H1 (cell line): ENCODE data around the gene RAB9B. TPM values are rescaled to one million over a fixed set of nuclear protein-coding genes. Genes with fewer than 3 reads are reported as not detected.

Experiments used
- CTCF ChIA-PET: fragments of 300-600 bp; sonication (Branson Sonifier 250); formaldehyde crosslinking; loops from one replicate; lab custom pipeline; 2021; ENCODE audit not compliant: partially characterized antibody; lab: Charles Lee
- POLR2A ChIA-PET: fragments of 300-600 bp; sonication (Branson Sonifier 250); formaldehyde crosslinking; loops from one replicate; lab custom pipeline; 2021; ENCODE audit warnings: inconsistent platforms; ENCODE audit not compliant: partially characterized antibody; lab: Charles Lee
- DNase-seq, 2 experiments: peaks; one replicate each; pipeline versions ENCODE4 v3.0.0 to v3.0.0-alpha.2; 2010 to 2022; ENCODE audit warnings: low spot score in 2 of 2, low read depth in 1 of 2, mixed read lengths in 1 of 2
- FAIRE-seq: peaks from 2 replicates; lab custom pipeline; 2011; peaks lifted over from hg19 to GRCh38; lab: Jason Lieb, UNC
- H2AFZ ChIP-seq: 2 replicates; pipeline ENCODE4 v1.8.1; 2012; ENCODE audit warnings: low read length, inconsistent platforms
- H2AK5ac ChIP-seq: 2 replicates; pipeline ENCODE4 v1.6.1; 2013; ENCODE audit warnings: low read depth, low read length
- H2BK120ac ChIP-seq: replicated peaks from 2 replicates; pipeline ENCODE3; 2013; ENCODE audit warnings: low read depth, low read length, inconsistent platforms
- H2BK12ac ChIP-seq: 2 replicates; pipeline ENCODE4 v1.6.1; 2013; ENCODE audit warnings: low read depth, low read length
- H2BK15ac ChIP-seq: 2 replicates; pipeline ENCODE4 v1.6.1; 2013; ENCODE audit warnings: low read length
- H2BK20ac ChIP-seq: 2 replicates; pipeline ENCODE4 v1.6.1; 2013; ENCODE audit warnings: low read length
- H2BK5ac ChIP-seq: 2 replicates; pipeline ENCODE4 v1.6.1; 2013; ENCODE audit warnings: low read depth, low read length
- H3K14ac ChIP-seq: 2 replicates; pipeline ENCODE4 v1.6.1; 2013; ENCODE audit warnings: inconsistent platforms; ENCODE audit not compliant: insufficient read length
- H3K18ac ChIP-seq: 2 replicates; pipeline ENCODE4 v1.6.1; 2013; ENCODE audit warnings: low read length; ENCODE audit errors: extremely low read depth
- H3K23ac ChIP-seq: 2 replicates; pipeline ENCODE4 v1.6.1; 2013; ENCODE audit warnings: inconsistent platforms; ENCODE audit not compliant: insufficient read length
- H3K23me2 ChIP-seq: 2 replicates; pipeline ENCODE4 v1.6.1; 2013; ENCODE audit warnings: low read depth, low read length
- H3K27ac ChIP-seq: 2 replicates; pipeline ENCODE4 v1.6.1; 2011; ENCODE audit warnings: low read depth, low read length, inconsistent platforms
- H3K27me3 ChIP-seq, 4 experiments: replicated peaks in 1 of 4; 1 replicate in 1 of 4; 2 replicates in 3 of 4; pipeline versions ENCODE4 v1.6.1 to v1.8.1; 2011 to 2013; ENCODE audit warnings: low read length in 3 of 4, mild to moderate bottlenecking in 3 of 4, inconsistent platforms in 2 of 4, mixed read lengths in 2 of 4, moderate library complexity in 1 of 4; ENCODE audit not compliant: control insufficient read depth in 3 of 4, insufficient read depth in 3 of 4; ENCODE audit errors: extremely low read depth in 1 of 4
- H3K36me3 ChIP-seq, 4 experiments: 2 replicates each; pipeline versions ENCODE4 v1.6.1 to v1.8.1; 2011 to 2013; ENCODE audit warnings: mild to moderate bottlenecking in 4 of 4, low read length in 3 of 4, moderate library complexity in 2 of 4, control low read depth in 1 of 4, inconsistent platforms in 1 of 4; ENCODE audit not compliant: insufficient read depth in 4 of 4, control insufficient read depth in 2 of 4
- H3K4ac ChIP-seq: replicated peaks from 2 replicates; pipeline ENCODE3; 2013; ENCODE audit warnings: low read length, low read depth, mixed read lengths, inconsistent platforms; ENCODE audit not compliant: insufficient read length
- H3K4me1 ChIP-seq, 4 experiments: replicated peaks in 1 of 4; 1 replicate in 1 of 4; 2 replicates in 3 of 4; pipeline versions ENCODE4 v1.6.1 to v1.8.1; 2011 to 2013; ENCODE audit warnings: low read length in 3 of 4, inconsistent platforms in 2 of 4, mixed read lengths in 1 of 4; ENCODE audit not compliant: insufficient read depth in 4 of 4, control insufficient read depth in 3 of 4
- H3K4me2 ChIP-seq, 2 experiments: 2 replicates each; pipeline versions ENCODE4 v1.6.1 to v1.8.1; 2011 to 2013; ENCODE audit warnings: low read depth in 2 of 2, low read length in 2 of 2, control low read depth in 1 of 2, inconsistent platforms in 1 of 2, mild to moderate bottlenecking in 1 of 2; ENCODE audit not compliant: insufficient read depth in 1 of 2
- H3K4me3 ChIP-seq, 4 experiments: fragments of 200-600, 300-600 bp in 1 of 4; sonication (generic), shearing (Covaris generic), sonication (Bioruptor Twin) in 1 of 4; 2 replicates each; pipeline versions ENCODE4 v1.5.1 to v1.8.1; 2011 to 2016; ENCODE audit warnings: low read length in 4 of 4, low read depth in 3 of 4, control low read depth in 2 of 4, inconsistent platforms in 2 of 4, mild to moderate bottlenecking in 2 of 4, mixed read lengths in 1 of 4, moderate library complexity in 1 of 4; ENCODE audit not compliant: insufficient read depth in 2 of 4; ENCODE audit errors: extremely low read depth in 1 of 4
- H3K56ac ChIP-seq: replicated peaks from 2 replicates; pipeline ENCODE3; 2013; ENCODE audit warnings: low read depth, mild to moderate bottlenecking, mixed read lengths, low read length, inconsistent platforms; ENCODE audit not compliant: insufficient read length
- H3K79me1 ChIP-seq: 2 replicates; pipeline ENCODE4 v1.6.1; 2013; ENCODE audit warnings: low read depth, low read length, control low read depth
- H3K79me2 ChIP-seq, 2 experiments: 2 replicates each; pipeline versions ENCODE4 v1.6.1 to v1.8.1; 2012 to 2013; ENCODE audit warnings: low read length in 2 of 2, mild to moderate bottlenecking in 2 of 2, inconsistent platforms in 1 of 2; ENCODE audit not compliant: insufficient read depth in 2 of 2, control insufficient read depth in 1 of 2
- H3K9ac ChIP-seq, 4 experiments: replicated peaks in 1 of 4; 1 replicate in 1 of 4; 2 replicates in 3 of 4; pipeline versions ENCODE4 v1.6.1 to v1.8.1; 2011 to 2013; ENCODE audit warnings: low read depth in 3 of 4, low read length in 3 of 4, control low read depth in 2 of 4, mild to moderate bottlenecking in 2 of 4, moderate library complexity in 2 of 4, inconsistent platforms in 1 of 4; ENCODE audit errors: extremely low read depth in 1 of 4
- H3K9me3 ChIP-seq, 2 experiments: 2 replicates each; pipeline versions ENCODE4 v1.6.1 to v1.8.1; 2012 to 2013; ENCODE audit warnings: mild to moderate bottlenecking in 2 of 2, moderate library complexity in 2 of 2, control low read depth in 1 of 2, inconsistent platforms in 1 of 2, low read depth in 1 of 2, low read length in 1 of 2, mixed read lengths in 1 of 2; ENCODE audit not compliant: insufficient read depth in 2 of 2
- H4K20me1 ChIP-seq, 2 experiments: replicated peaks in 1 of 2; 2 replicates each; pipeline versions ENCODE3 to v1.8.1; 2011 to 2013; ENCODE audit warnings: inconsistent platforms in 2 of 2, low read length in 2 of 2, mild to moderate bottlenecking in 1 of 2; ENCODE audit not compliant: insufficient read depth in 2 of 2, control insufficient read depth in 1 of 2
- H4K5ac ChIP-seq: 2 replicates; pipeline ENCODE4 v1.6.1; 2013; ENCODE audit warnings: low read length, low read depth, mixed read lengths, inconsistent platforms; ENCODE audit not compliant: insufficient read length
- H4K8ac ChIP-seq: 2 replicates; pipeline ENCODE4 v1.8.0; 2013; ENCODE audit warnings: mild to moderate bottlenecking, moderate library complexity, low read length, inconsistent platforms; ENCODE audit not compliant: insufficient read depth; ENCODE audit errors: extremely low read depth
- H4K91ac ChIP-seq: replicated peaks from 2 replicates; pipeline ENCODE3; 2013; ENCODE audit warnings: low read length, mixed read lengths, inconsistent platforms; ENCODE audit not compliant: insufficient read length
- EZH2 ChIP-seq: fragments of 200-600 bp; sonication (generic); IDR thresholded peaks from 2 replicates; pipeline ENCODE4 v1.7.1; 2012; ENCODE audit warnings: low read depth, mild to moderate bottlenecking, moderate library complexity, low read length, inconsistent platforms; ENCODE audit not compliant: severe bottlenecking
- KDM1A ChIP-seq: fragments of 200-600, 300-600 bp; sonication (generic); IDR thresholded peaks from 2 replicates; pipeline ENCODE4 v1.7.1; 2016; ENCODE audit warnings: mild to moderate bottlenecking, low read length, borderline replicate concordance
- SP4 ChIP-seq: IDR thresholded peaks from 2 replicates; pipeline ENCODE4 v1.6.1; 2012; ENCODE audit warnings: low read length, inconsistent platforms
- SRF ChIP-seq: IDR thresholded peaks from 2 replicates; pipeline ENCODE4 v1.6.1; 2011; ENCODE audit warnings: mild to moderate bottlenecking, low read depth, low read length, moderate library complexity
- WGBS, 2 experiments: shearing (Covaris generic) in 1 of 2; methylation state at CpG; one replicate each; pipeline versions ENCODE4 v1.1.6 to v1.1.7; 2013 to 2015; ENCODE audit warnings: low lambda C conversion rate in 2 of 2, mixed read lengths in 2 of 2, inconsistent platforms in 1 of 2, low coverage in 1 of 2, missing lambda C conversion rate in 1 of 2; ENCODE audit not compliant: insufficient replicate concordance in 2 of 2, insufficient coverage in 1 of 2, insufficient read length in 1 of 2; ENCODE audit errors: extremely low coverage in 1 of 2, missing lambda C conversion rate in 1 of 2; 5-methylcytosine and 5-hydroxymethylcytosine counted together
- polyA plus RNA-seq, 7 experiments: library from polyadenylated mRNA; depleted of rRNA in 3 of 7; stranded (reverse) in 5 of 7; unstranded in 2 of 7; fragments of >200 nt in 5 of 7; fragments of 200-250 nt in 2 of 7; gene quantifications; 1 replicate in 5 of 7; 2 replicates in 1 of 7; 4 replicates in 1 of 7; pipeline versions ENCODE4 v1.2.1 to v1.2.3, GENCODE V29; 2011 to 2013; ENCODE audit warnings: missing spikeins in 2 of 7, mixed read lengths in 2 of 7
- total RNA-seq: library from RNA; stranded (reverse); fragmentation: NEBNext Ultra II Directional; extraction: Animal tissue kit (Norgen Biotek cat#: 25700); gene quantifications from 2 replicates; pipeline ENCODE4 v1.2.1, GENCODE V29; 2021

Gene RAB9B
- total and polyA plus RNA-seq, 2 of the 8 experiments (the other 6 are each of a cell fraction or from before 2014, with no cell fraction given), result 0.26 to 0.56 TPM

GRCh38 chrX:103797691-103798090 lies 34.4 kb downstream of the RAB9B start:
- Histone ChIP-seq H3K4me3 (no peak overlapping the region), H3K23me2 (no peaks in the 10 kb centered on the region), H3K79me2 (no peaks in the 10 kb centered on the region), H3K9me3 (no peaks in the 10 kb centered on the region), H3K4ac (no peak overlapping the region), H2BK12ac (no peak overlapping the region), H4K91ac (no peak overlapping the region), H4K5ac (no peak overlapping the region), H3K79me1 (no peaks in the 10 kb centered on the region), H2BK5ac (no peak overlapping the region), H3K36me3 (no peaks in the 10 kb centered on the region; a peak in 1 of 8 replicates), H3K4me1 (no peaks in the 10 kb centered on the region), H2AFZ (no peak overlapping the region), H2BK20ac (no peak overlapping the region), H3K23ac (no peak overlapping the region), H2AK5ac (no peak overlapping the region), H3K4me2 (no peak overlapping the region), H3K18ac (no peak overlapping the region), H4K8ac (no peak overlapping the region), H2BK120ac (no peak overlapping the region), H3K56ac (no peak overlapping the region), H3K27me3 (no peaks in the 10 kb centered on the region), H4K20me1 (no peaks in the 10 kb centered on the region), H3K9ac (no peak overlapping the region), H2BK15ac (no peak overlapping the region), H3K27ac (no peak overlapping the region), H3K14ac (no peak overlapping the region)
- 80% methylated on average over 2 of the region's 2 CpGs; no CpG with 5 or more reads in 1 of the 2 experiments for WGBS, 2 experiments
- ChIA-PET POLR2A (interaction anchor here (0.6 kb wide), 1 partner anchor 114 kb away, joined by 3 read pairs; no protein-coding TSS in a partner anchor), CTCF (interaction anchor here (0.6 kb wide), 2 partner anchors 32 to 144 kb away, joined by 4 read pairs; no protein-coding TSS in a partner anchor)
- no peak for DNase-seq
- FAIRE-seq, result no peak
- TF ChIP-seq KDM1A, result no peak
- TF ChIP-seq SP4, result no peak
- TF ChIP-seq EZH2, result no peak
- no peak for TF ChIP-seq SRF
